HepG2 (cell line): Measurements from ENCODE around the gene FBH1. TPM values are rescaled to one million over a fixed set of nuclear protein-coding genes. Genes with fewer than 3 reads are reported as not detected.

ENCODE experiments used
- ATAC-seq: fragments of 200-7000 bp; cut with Tn5 transposase; 3 replicates; pipeline ENCODE4 v1.9.1; 2020; ENCODE audit warnings: mild to moderate bottlenecking, moderate library complexity
- BruUV-seq: library from RNA; stranded (reverse); fragments of 400-500 nt; replicated peaks from 2 replicates; lab custom pipeline; 2021; lab: Mats Ljungman, UMichigan
- CTCF ChIA-PET: fragments of 300-600 bp; formaldehyde crosslinking; extraction: SDS; loops from one replicate; lab custom pipeline; 2021; ENCODE audit warnings: low total read pairs, inconsistent platforms, low intra/inter-chr PET ratio; lab: Yijun Ruan, JAX
- POLR2A ChIA-PET: fragments of 350-600 bp; sonication (Branson Sonifier 250); formaldehyde crosslinking; loops from one replicate; lab custom pipeline; 2020; ENCODE audit warnings: antibody characterized with exemption, inconsistent platforms; lab: Yijun Ruan, JAX
- DNase-seq: peaks from one replicate; pipeline ENCODE4 v3.0.0-alpha.2; 2015; ENCODE audit warnings: low spot score
- FAIRE-seq: peaks from 3 replicates; lab custom pipeline; 2011; peaks lifted over from hg19 to GRCh38; lab: Jason Lieb, UNC
- H2AFZ ChIP-seq: one replicate; pipeline ENCODE4 v1.6.1; 2011; ENCODE audit warnings: low read length, inconsistent platforms
- H3K27ac ChIP-seq: fragments of 300-600 bp; 3 replicates; pipeline ENCODE4 v1.8.0; 2011; ENCODE audit warnings: mixed run types, mild to moderate bottlenecking, mixed read lengths, low read length, inconsistent platforms; ENCODE audit not compliant: insufficient read depth; ENCODE audit errors: extremely low read length
- H3K27me3 ChIP-seq, 2 experiments: fragments of 200-600 bp in 1 of 2; 2 replicates in 1 of 2; 3 replicates in 1 of 2; pipeline versions ENCODE4 v1.6.0 to v1.8.0; 2011; ENCODE audit warnings: low read length in 2 of 2, mild to moderate bottlenecking in 2 of 2, moderate library complexity in 2 of 2, inconsistent platforms in 1 of 2; ENCODE audit not compliant: insufficient read depth in 2 of 2, control insufficient read depth in 1 of 2
- H3K36me3 ChIP-seq, 2 experiments: fragments of 200-600 bp in 1 of 2; replicated peaks in 1 of 2; 2 replicates in 1 of 2; 3 replicates in 1 of 2; pipeline versions ENCODE4 v1.5.1 to v1.8.0; 2011; ENCODE audit warnings: low read length in 2 of 2, inconsistent platforms in 1 of 2; ENCODE audit not compliant: insufficient read depth in 2 of 2, control insufficient read depth in 1 of 2
- H3K4me1 ChIP-seq: 2 replicates; pipeline ENCODE4 v1.5.1; 2012; ENCODE audit warnings: low read length, inconsistent platforms; ENCODE audit not compliant: insufficient read depth
- H3K4me2 ChIP-seq: 2 replicates; pipeline ENCODE4 v1.6.0; 2011; ENCODE audit warnings: low read depth, low read length, inconsistent platforms
- H3K4me3 ChIP-seq, 3 experiments: fragments of 200-600 bp in 1 of 3; sonication (generic), shearing (Covaris generic) in 1 of 3; replicated peaks in 1 of 3; 2 replicates each; pipeline ENCODE4 v1.5.1; 2011 to 2016; ENCODE audit warnings: low read length in 3 of 3, inconsistent platforms in 2 of 3, low read depth in 2 of 3, mild to moderate bottlenecking in 2 of 3, control low read depth in 1 of 3, mixed read lengths in 1 of 3; ENCODE audit not compliant: insufficient read depth in 1 of 3
- H3K79me2 ChIP-seq: one replicate; pipeline ENCODE4 v1.6.1; 2011; ENCODE audit warnings: low read length, inconsistent platforms; ENCODE audit not compliant: insufficient read depth
- H3K9ac ChIP-seq: 2 replicates; pipeline ENCODE4 v1.6.0; 2011; ENCODE audit warnings: mild to moderate bottlenecking, low read depth, low read length, inconsistent platforms; ENCODE audit not compliant: insufficient read depth
- H3K9me3 ChIP-seq: 2 replicates; pipeline ENCODE4 v1.5.1; 2012; ENCODE audit warnings: mild to moderate bottlenecking, low read length
- H4K20me1 ChIP-seq: 2 replicates; pipeline ENCODE4 v1.6.0; 2011; ENCODE audit warnings: inconsistent platforms, mild to moderate bottlenecking, low read length, moderate library complexity; ENCODE audit not compliant: insufficient read depth
- ATF6 ChIP-seq: sonication (generic); formaldehyde crosslinking; conservative IDR thresholded peaks from 2 replicates; pipeline ENCODE4 v1.4.0; 2020; ENCODE audit warnings: missing genetic modification reagents
- CEBPZ ChIP-seq: IDR thresholded peaks from 2 replicates; pipeline ENCODE4 v1.6.1; 2012; ENCODE audit warnings: low read length, improper control_type of control experiment
- E2F5 ChIP-seq: sonication (generic); formaldehyde crosslinking; conservative IDR thresholded peaks from 2 replicates; pipeline ENCODE4 v1.4.0; 2020; ENCODE audit warnings: missing genetic modification reagents
- KMT2B ChIP-seq: IDR thresholded peaks from 2 replicates; pipeline ENCODE4 v1.6.1; 2016; ENCODE audit warnings: missing genetic modification reagents, missing compliant biosample characterization
- NR2F6 ChIP-seq, 2 experiments: IDR thresholded peaks; 2 replicates each; pipeline ENCODE4 v1.6.1; 2016; ENCODE audit warnings: antibody characterized with exemption in 1 of 2, mild to moderate bottlenecking in 1 of 2
- PAWR ChIP-seq: sonication (generic); formaldehyde crosslinking; IDR thresholded peaks from 2 replicates; pipeline ENCODE4 v1.4.0; 2020; ENCODE audit warnings: missing genetic modification reagents, mild to moderate bottlenecking, borderline replicate concordance
- PCBP2 ChIP-seq: fragments of 200-400 bp; formaldehyde crosslinking; optimal IDR thresholded peaks from 2 replicates; pipeline ENCODE3; 2018; ENCODE audit warnings: low read length, low read depth; ENCODE audit not compliant: poor library complexity, severe bottlenecking
- TFDP1 ChIP-seq: IDR thresholded peaks from 2 replicates; pipeline ENCODE4 v1.6.1; 2016; ENCODE audit warnings: missing compliant biosample characterization, missing genetic modification reagents, borderline replicate concordance
- XRCC5 ChIP-seq: fragments of 200-400 bp; formaldehyde crosslinking; optimal IDR thresholded peaks from 2 replicates; pipeline ENCODE3; 2017; ENCODE audit warnings: mild to moderate bottlenecking, low read length
- ZBTB26 ChIP-seq: IDR thresholded peaks from 2 replicates; pipeline ENCODE4 v1.6.1; 2016; ENCODE audit warnings: missing compliant biosample characterization, missing genetic modification reagents, borderline replicate concordance
- ZC3H13 ChIP-seq: sonication (generic); formaldehyde crosslinking; IDR thresholded peaks from 2 replicates; pipeline ENCODE4 v1.8.1; 2023; ENCODE audit warnings: mild to moderate bottlenecking, missing genetic modification reagents, moderate library complexity
- ZNF296 ChIP-seq: sonication (generic); formaldehyde crosslinking; conservative IDR thresholded peaks from 2 replicates; pipeline ENCODE4 v1.5.0; 2020; ENCODE audit warnings: mild to moderate bottlenecking, missing genetic modification reagents
- ZNF607 ChIP-seq: sonication (generic); formaldehyde crosslinking; IDR thresholded peaks from 2 replicates; pipeline ENCODE4 v1.5.1; 2020; ENCODE audit warnings: missing genetic modification reagents, mild to moderate bottlenecking, borderline replicate concordance
- ZNF652 ChIP-seq: IDR thresholded peaks from 2 replicates; pipeline ENCODE4 v1.6.1; 2016; ENCODE audit warnings: low read depth, borderline replicate concordance
- WGBS: methylation state at CpG from one replicate; pipeline ENCODE4 v1.1.6; 2017; ENCODE audit warnings: low lambda C conversion rate; 5-methylcytosine and 5-hydroxymethylcytosine counted together
- in situ Hi-C: cut with HindIII; loops from 2 replicates; pipeline ENCODE4 v1.10.0; 2017; ENCODE audit warnings: low pct_unique_long_range_greater_than_20kb; ENCODE audit not compliant: extremely low pct_ligation_motif_present
- intact Hi-C: fragments of 100-400 bp; cut with micrococcal nuclease; formaldehyde crosslinking; loops from one replicate; pipeline ENCODE4 v1.10.0; 2022; ENCODE audit not compliant: unreplicated experiment
- polyA plus RNA-seq, 8 experiments: library from polyadenylated mRNA; depleted of rRNA in 3 of 8; stranded (reverse) in 7 of 8; unstranded in 1 of 8; fragments of >200 nt; fragmentation: Illumina TruSeq in 4 of 8; extraction: Trizol in 4 of 8; gene quantifications; 2 replicates each; pipeline versions ENCODE4 v1.2.1 to v1.2.3, GENCODE V29; 2011 to 2016; ENCODE audit warnings: low read depth in 4 of 8, missing spikeins in 1 of 8, mixed read lengths in 1 of 8; ENCODE audit not compliant: insufficient read depth in 1 of 8
- total RNA-seq, 5 experiments: library from RNA; depleted of rRNA; stranded (reverse); fragments of >200 nt; fragmentation: Illumina TruSeq; extraction: Trizol; gene quantifications; 2 replicates each; pipeline ENCODE4 v1.2.3, GENCODE V29; 2016; ENCODE audit warnings: low read depth in 1 of 5

The FBH1 gene
- total and polyA plus RNA-seq, 2 of the 13 experiments (the other 11 are each of a cell fraction or from before 2014, with no cell fraction given) = 48.8 to 60.3 TPM

- no peaks in the 10 kb centered on the region for H3K9me3 ChIP-seq
- CTCF ChIA-PET = no interaction called here
- BruUV-seq = no TSS peak
- DNase-seq (no peak), FAIRE-seq (no peak), ATAC-seq (no peak)
- in situ Hi-C loops = no loop called here
- 25% methylated on average over 2 of the region's 2 CpGs for WGBS
- H3K9ac ChIP-seq = no peak overlapping the region
- no peaks in the 10 kb centered on the region for H4K20me1 ChIP-seq
- H3K36me3 ChIP-seq = no peaks in the 10 kb centered on the region
- peaks cover 14% of the 10 kb centered on the region for H3K4me1 ChIP-seq
- H3K79me2 ChIP-seq = no peaks in the 10 kb centered on the region
- no peak overlapping the region for H2AFZ ChIP-seq
- POLR2A ChIA-PET = no interaction called here
- TF ChIP-seq XRCC5 (no peak), ZNF296 (no peak), PAWR (CRISPR knock-in tag) (no peak), ZBTB26 (CRISPR knock-in tag) (no peak), ATF6 (no peak), ZC3H13 (CRISPR knock-in tag) (no peak), PCBP2 (no peak), E2F5 (CRISPR knock-in tag) (no peak), NR2F6 (IDR thresholded peaks at IDR 0.05) (no peak), NR2F6 (CRISPR knock-in tag; IDR thresholded peaks at IDR 0.05) (no peak), ZNF607 (no peak), TFDP1 (CRISPR knock-in tag) (no peak), CEBPZ (no peak), ZNF652 (CRISPR knock-in tag) (no peak), KMT2B (CRISPR knock-in tag) (no peak)
- TF ChIP-seq, all 625 proteins: peak for 0
- Histone ChIP-seq H3K4me3 (no peak overlapping the region), H3K4me2 (no peak overlapping the region), H3K27me3 (peaks cover 0 to 6% of the 10 kb centered on the region in 2 experiments; a peak in 2 of 5 replicates), H3K27ac (no peak overlapping the region)
- intact Hi-C loops = no loop called here
Observed at GRCh38 chr10:5970066-5970465, 80.0 kb downstream of the FBH1 start.
